ENCODE measurements around the gene KLC4. TPM values are rescaled to one million over a fixed set of nuclear protein-coding genes. Genes with fewer than 3 reads are reported as not detected.

KLC4 gene
- 9.4 and 13.6 TPM in 2 replicates for total RNA-seq

GRCh38 chr6:43059168-43060033, at the start of gene KLC4, which contains the start of gene MRPL2:
Gene KLC4, plus strand, starts transcription at chr6:43059631. Its CDS starts 1,705 bp downstream, at chr6:43061336.
Gene MRPL2, minus strand, starts transcription at chr6:43059434. Its CDS starts 53 bp downstream, at chr6:43059381.

GRCh38 chr6:43013843-43014433, 45.5 kb upstream of the KLC4 start, which contains the start of the genes KLHDC3 and MEA1:
Gene KLHDC3, plus strand, starts transcription at chr6:43014249. Its CDS starts 2,944 bp downstream, at chr6:43017193.
Gene MEA1, minus strand, starts transcription at chr6:43013946. Its CDS starts 133 bp downstream, at chr6:43013813.

GRCh38 chr6:43021270-43022047, 38.0 kb upstream of the KLC4 start, which contains the start of gene RRP36:
Gene RRP36, plus strand, starts transcription at chr6:43021623. Its CDS starts 32 bp downstream, at chr6:43021655.

GRCh38 chr6:43053545-43054205, 5.8 kb upstream of the KLC4 start, which contains the start of gene CUL7:
Gene CUL7, minus strand, starts transcription at chr6:43053851. Its CDS starts 1,063 bp downstream, at chr6:43052788.

GRCh38 chr6:43075670-43076463, 16.4 kb downstream of the KLC4 start, which contains the start of gene PTK7:
Gene PTK7, plus strand, starts transcription at chr6:43076314. Its CDS starts 175 bp downstream, at chr6:43076489.

Other genes starting within 250 kb of the KLC4 start
- gene RPL7L1, start 180.0 kb upstream of the KLC4 start, total RNA-seq: 95.1 and 98.3 TPM in 2 replicates
- not detected in 2 replicates for gene PTCRA, start 143.6 kb upstream of the KLC4 start, total RNA-seq
- 24.3 and 26.7 TPM in 2 replicates for gene CNPY3, start 130.2 kb upstream of the KLC4 start, total RNA-seq
- gene GNMT, start 98.9 kb upstream of the KLC4 start, total RNA-seq: not detected in 2 replicates
- gene PEX6, start 80.5 kb upstream of the KLC4 start, total RNA-seq: 11.0 and 16.2 TPM in 2 replicates
- gene PPP2R5D, start 75.1 kb upstream of the KLC4 start, total RNA-seq: 35.6 and 39.7 TPM in 2 replicates
- gene MEA1, start 45.7 kb upstream of the KLC4 start, total RNA-seq: 75.2 and 88.8 TPM in 2 replicates
- gene KLHDC3, start 45.4 kb upstream of the KLC4 start, total RNA-seq: 99.6 and 118 TPM in 2 replicates
- 68.4 and 69.9 TPM in 2 replicates for gene RRP36, start 38.0 kb upstream of the KLC4 start, total RNA-seq
- 27.1 and 30.5 TPM in 2 replicates for gene CUL7, start 5.8 kb upstream of the KLC4 start, total RNA-seq
- gene MRPL2, start 197 bp upstream of the KLC4 start, total RNA-seq: 14.3 and 17.7 TPM in 2 replicates
- 82.6 and 84.1 TPM in 2 replicates for gene PTK7, start 16.7 kb downstream of the KLC4 start, total RNA-seq
- 21.5 and 27.3 TPM in 2 replicates for gene SRF, start 111.6 kb downstream of the KLC4 start, total RNA-seq
- gene CUL9, start 122.6 kb downstream of the KLC4 start, total RNA-seq: 10.9 and 16.4 TPM in 2 replicates
- 60.7 and 96.4 TPM in 2 replicates for gene DNPH1, start 169.8 kb downstream of the KLC4 start, total RNA-seq
- not detected in 2 replicates for gene TTBK1, start 183.8 kb downstream of the KLC4 start, total RNA-seq
- gene SLC22A7, start 238.6 kb downstream of the KLC4 start, total RNA-seq: not detected in 2 replicates
- not detected in 2 replicates for gene CRIP3, start 249.2 kb downstream of the KLC4 start, total RNA-seq